RWPE1 (cell line): ENCODE data around the gene EPB41L4A.
A peak's percentile ranks its signal among the peaks of the same experiment; 100 is the strongest.

ENCODE experiments used
- CTCF ChIA-PET: fragments of 350-600 bp; sonication (Branson Sonifier 250); formaldehyde crosslinking; extraction: SDS; loops from one replicate; lab custom pipeline; 2021; lab: Yijun Ruan, JAX
- POLR2A ChIA-PET: fragments of 400-600 bp; formaldehyde crosslinking; extraction: SDS; loops from one replicate; lab custom pipeline; 2020; ENCODE audit warnings: antibody characterized with exemption; ENCODE audit not compliant: low non-redundant PET; lab: Yijun Ruan, JAX
- DNase-seq: peaks from one replicate; pipeline ENCODE4 v3.0.0; 2012; ENCODE audit warnings: low spot score
- H3K27ac ChIP-seq: fragments of 450-650 bp; 2 replicates; pipeline ENCODE4 v1.5.1; 2017
- CTCF ChIP-seq: fragments of 450-650 bp; conservative IDR thresholded peaks from 2 replicates; pipeline ENCODE4 v1.5.1; 2017; ENCODE audit warnings: low read depth, mild to moderate bottlenecking

The EPB41L4A gene

GRCh38 chr5:112257005-112257404 lies 162.1 kb downstream of the EPB41L4A start:
- TF ChIP-seq CTCF, result no peak
- POLR2A ChIA-PET, result no interaction called here
- CTCF ChIA-PET, result interaction anchor here (0.6 kb wide), 1 partner anchor 20 kb away, joined by 3 read pairs; no protein-coding TSS in a partner anchor
- no peak for DNase-seq
- H3K27ac ChIP-seq, result no peak overlapping the region

- POLR2A ChIA-PET, result no interaction called here
- CTCF ChIA-PET, result no interaction called here
- TF ChIP-seq CTCF, result no peak
- peak overlapping the region; percentile 87 for H3K27ac ChIP-seq
- DNase-seq, result no peak
These were observed 164.8 kb downstream of the EPB41L4A start for GRCh38 chr5:112254303-112254702.

- peak; percentile 60 for DNase-seq
These were observed 165.4 kb downstream of the EPB41L4A start for GRCh38 chr5:112253478-112254250.

GRCh38 chr5:112250551-112250950 lies 168.5 kb downstream of the EPB41L4A start:
- no peak overlapping the region for H3K27ac ChIP-seq
- POLR2A ChIA-PET, result no interaction called here
- TF ChIP-seq CTCF, result no peak
- no peak for DNase-seq
- CTCF ChIA-PET, result no interaction called here

More at GRCh38 chr5:112253478-112254250, 165.4 kb downstream of the EPB41L4A start:
- CTCF ChIA-PET, result no interaction called here
- no peak for TF ChIP-seq CTCF
- H3K27ac ChIP-seq, result peak overlapping the region; percentile 87
- POLR2A ChIA-PET, result no interaction called here

- TF ChIP-seq CTCF, result no peak
- no peak overlapping the region for H3K27ac ChIP-seq
- ChIA-PET POLR2A (no interaction called here), CTCF (no interaction called here)
- DNase-seq, result no peak
These were observed 170.5 kb downstream of the EPB41L4A start for GRCh38 chr5:112248623-112249022.

GRCh38 chr5:112247960-112248359 lies 171.1 kb downstream of the EPB41L4A start:
- TF ChIP-seq CTCF, result no peak
- no peak for DNase-seq
- CTCF ChIA-PET, result interaction anchor here (0.6 kb wide), 1 partner anchor 52 kb away, joined by 3 read pairs; no protein-coding TSS in a partner anchor
- no peak overlapping the region for H3K27ac ChIP-seq
- POLR2A ChIA-PET, result no interaction called here
